Left kidney (tissue), 2 donors: ENCODE measurements around the gene ZNF516. TPM values are rescaled to one million over a fixed set of nuclear protein-coding genes. Genes with fewer than 3 reads are reported as not detected.

Experiments
- DNase-seq: peaks from one replicate; pipeline ENCODE4 v3.0.0-alpha.2; 2013
- polyA plus RNA-seq: library from polyadenylated mRNA; unstranded; fragments of 120-200 nt; gene quantifications from one replicate; pipeline ENCODE4 v1.2.1, GENCODE V29; 2013; ENCODE audit not compliant: insufficient read length

The ZNF516 gene
- polyA plus RNA-seq, 1 donor, result 44.3 TPM

DNA sequence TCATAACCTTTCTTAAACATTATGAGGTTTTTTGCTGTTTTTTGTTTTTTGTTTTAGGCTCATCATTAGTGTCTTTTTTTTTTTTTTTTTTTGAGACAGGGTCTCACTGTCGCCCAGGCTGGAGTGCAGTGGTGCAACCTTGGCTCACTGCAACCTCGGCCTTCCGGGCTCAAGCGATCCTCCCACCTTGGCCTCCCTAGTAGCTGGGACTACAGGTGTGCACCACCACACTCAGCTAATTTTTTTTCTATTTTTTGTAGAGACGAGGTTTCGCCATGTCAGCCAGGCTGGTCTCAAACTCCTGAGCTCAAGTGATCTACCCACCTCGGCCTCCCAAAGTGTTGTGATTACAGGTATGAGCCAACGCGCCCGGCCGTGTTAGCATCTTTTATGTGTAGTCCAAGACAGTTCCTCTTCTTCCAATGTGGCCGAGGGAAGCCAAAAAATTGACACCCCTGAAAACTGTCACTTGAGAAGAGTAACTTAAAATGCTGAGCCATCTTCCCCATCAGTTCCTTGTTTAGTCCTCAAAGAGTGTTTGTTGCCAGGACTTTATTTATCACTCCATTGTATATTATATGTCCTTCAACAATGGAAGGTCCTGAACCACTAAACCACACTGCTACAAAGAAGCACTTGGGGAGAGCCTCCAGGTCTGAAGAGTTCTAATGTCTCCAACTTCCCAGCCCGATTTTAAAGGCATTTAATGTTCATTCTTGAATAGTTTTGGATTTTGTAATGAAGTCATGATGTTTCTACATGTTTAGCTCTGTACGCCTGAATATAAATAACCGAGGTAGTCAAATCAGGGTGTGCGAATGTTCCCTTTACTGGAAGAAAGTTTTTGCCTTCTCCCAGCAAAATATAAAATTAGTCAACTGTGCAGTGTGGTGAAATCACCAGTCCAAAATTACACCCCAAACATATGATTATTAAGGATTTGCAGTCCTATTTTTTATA, 26.4 kb downstream of the ZNF516 start:
- DNase-seq, result no peak

DNA sequence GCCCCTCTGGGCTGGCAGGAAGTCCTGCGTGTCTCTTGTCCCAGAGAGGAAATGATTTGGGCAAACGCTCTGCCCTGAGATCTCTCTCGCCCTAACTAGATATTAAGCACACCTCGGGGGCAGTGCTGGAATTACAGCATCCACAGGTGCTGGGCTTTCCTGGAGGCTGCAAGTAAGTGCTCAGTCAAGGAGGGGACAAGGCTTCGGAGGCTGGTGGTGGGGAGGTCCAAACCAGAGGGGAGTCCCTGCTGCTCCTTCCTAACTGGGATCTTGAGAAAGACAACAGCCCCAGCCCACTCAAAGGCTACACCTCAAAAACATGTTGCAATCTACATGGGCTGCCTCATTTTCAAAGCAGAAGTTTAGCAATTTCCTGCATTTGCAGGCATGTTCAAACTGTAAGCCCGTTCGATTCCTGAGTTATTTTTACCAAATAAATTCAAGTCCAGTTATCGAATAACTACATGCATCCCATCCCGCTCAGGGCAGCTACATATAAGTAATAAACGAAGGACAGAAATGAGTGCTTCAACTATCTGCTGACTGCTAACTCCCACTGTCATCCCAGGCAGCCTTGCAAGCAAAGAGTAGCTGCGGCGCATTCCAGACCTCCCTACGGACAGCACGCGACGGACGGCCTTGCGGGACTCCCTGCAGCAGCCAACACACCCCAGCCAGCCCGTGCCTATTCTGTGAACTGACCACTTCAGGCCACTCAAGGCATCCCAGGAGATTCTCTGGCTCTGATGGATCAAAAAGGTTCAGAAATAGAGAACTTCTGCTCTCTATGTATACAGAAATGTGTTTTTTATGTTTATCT, 27.5 kb downstream of the ZNF516 start:
- no peak for DNase-seq

DNA sequence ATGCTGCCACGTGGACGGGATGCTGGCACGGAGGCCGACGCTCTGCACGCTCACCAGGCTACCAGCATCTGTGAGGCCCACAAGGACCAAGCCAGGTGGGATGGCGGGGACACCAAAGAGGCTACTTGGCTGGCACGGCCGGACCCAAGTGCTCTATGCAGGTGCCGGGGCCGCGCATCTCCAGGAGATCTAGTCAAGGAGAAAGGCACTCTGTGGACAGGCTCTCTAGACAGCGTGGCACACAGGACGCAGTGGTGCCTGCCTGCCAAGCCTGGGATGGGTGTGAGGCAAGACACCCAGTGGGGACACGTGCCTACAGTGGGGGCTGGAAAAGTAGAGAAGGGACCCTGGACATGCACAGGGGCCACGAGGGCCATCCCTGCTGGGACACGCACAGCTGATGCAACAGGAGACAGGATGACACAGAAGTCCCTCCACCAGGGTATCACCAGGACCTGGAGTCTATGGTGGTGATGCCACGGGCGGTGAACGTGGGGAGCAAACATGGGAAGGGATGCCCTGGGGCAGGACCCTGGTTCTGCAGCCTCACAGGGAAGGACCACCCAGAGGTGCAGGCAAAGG, 28.5 kb downstream of the ZNF516 start:
- no peak for DNase-seq

DNA sequence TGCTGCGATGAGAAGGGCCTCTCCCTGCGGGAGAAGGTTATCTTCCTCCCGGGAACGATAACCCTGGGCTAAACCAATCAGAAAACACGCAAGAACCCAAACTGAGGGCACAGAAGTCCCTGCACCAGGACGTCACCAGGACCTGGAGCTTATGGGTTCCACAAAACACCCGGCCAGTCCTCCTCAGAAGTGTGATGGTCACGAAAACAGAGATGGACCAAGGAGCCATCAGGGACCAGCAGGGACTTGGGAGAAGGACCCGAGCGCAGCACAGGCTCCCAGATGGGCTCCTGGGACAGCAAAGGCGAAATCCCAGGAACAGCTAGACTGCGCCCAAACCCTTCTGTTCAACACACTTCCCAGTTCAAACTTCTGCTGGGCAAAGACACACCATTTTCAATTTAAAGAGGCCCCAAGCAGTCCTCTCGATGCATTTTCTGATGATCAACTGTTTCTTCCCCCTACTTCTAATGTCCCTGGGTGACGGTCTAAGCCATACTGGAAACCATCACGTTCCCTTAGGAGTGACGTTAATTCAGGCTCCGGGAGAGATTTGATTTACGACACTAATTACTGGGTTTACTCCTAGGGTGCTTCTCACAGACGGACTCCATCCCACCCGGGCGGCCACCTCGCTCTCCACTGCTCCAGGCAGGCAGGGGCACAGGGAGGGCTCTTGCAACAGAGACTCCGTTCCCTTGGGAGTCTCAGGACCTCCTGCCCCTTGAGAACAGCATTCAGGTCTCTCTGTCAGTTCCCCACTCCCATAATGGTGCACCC, 29.2 kb downstream of the ZNF516 start:
- DNase-seq, result no peak

DNA sequence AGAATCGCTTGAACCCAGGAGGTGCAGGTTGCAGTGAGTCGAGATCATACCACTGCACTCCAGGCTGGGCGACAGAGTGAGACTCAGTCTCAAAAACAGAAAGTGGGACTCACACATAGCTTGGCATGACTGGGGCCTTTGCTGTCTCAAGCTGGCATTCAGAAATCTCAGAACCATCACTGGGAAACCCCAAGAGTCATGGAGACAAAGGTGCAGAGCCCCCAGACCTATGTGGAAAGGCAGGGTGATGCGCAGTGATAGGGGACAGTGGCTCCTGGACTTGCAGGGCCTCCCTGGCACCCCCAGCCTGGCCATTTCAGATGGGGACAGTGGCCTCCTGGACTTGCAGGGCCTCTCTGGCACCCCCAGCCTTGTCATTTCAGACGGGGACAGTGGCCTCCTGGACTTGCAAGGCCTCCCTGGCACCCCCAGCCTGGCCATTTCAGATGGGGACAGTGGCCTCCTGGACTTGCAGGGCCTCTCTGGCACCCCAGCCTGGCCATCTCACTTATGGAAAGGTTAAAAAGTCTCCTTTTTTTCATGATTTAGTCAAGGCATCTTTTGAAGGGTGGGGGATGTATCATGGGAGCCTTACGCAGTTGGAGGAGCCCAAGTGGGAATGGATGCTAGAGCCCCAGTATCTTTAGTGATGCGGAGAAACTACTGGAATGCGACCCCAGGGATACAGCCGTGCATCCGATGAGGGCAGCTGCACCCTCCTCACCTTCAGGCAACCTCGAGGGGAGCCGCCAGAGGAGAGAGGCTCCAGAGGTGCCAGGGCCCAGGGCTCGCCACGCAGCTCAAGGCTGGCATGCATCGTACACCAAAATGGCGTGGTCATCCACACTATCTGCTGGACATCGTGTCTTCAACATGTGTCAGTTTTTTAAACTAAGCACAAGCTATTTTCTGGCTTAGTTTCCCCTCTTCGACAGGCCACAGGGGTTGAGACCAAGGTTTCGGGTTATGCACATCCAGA, 30.5 kb downstream of the ZNF516 start:
- DNase-seq, result no peak

DNA sequence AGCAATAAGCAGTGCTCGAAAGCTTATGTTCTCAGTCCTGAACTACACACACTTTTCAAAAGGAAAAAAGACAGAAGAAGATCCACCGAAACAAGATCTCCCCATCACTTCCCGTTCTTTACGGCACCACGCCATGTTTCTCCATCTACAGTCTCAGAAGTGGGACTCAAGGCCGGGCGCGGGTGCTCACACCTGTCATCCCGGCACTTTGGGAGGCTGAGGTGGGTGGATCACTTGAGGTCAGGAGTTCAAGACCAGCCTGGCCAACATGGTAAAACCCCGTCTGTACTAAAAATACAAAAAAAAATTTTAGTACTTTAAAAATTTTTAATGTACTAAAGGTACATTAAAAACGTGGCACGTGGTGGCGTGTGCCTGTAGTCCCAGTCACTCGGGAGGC, 31.2 kb downstream of the ZNF516 start:
- DNase-seq, result no peak

DNA sequence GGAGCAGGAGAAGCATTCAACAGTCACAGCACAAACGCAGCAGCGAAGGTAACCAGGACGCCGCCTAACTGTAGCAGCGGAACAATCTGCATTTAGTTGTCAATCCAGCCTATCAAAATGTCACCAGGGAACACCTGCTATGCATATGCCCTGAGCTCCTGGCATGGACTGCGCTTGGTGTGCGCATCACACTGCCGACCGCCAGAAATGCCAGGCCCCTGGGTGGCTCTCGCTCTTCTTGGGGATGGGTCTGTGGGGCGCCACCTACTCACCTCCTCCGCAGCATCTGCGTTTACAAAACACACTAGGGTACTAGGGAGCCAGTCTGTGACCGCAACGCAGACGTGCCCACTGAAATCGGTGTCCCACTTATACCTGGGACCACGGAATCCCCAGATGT, 31.7 kb downstream of the ZNF516 start:
- DNase-seq, result no peak

DNA sequence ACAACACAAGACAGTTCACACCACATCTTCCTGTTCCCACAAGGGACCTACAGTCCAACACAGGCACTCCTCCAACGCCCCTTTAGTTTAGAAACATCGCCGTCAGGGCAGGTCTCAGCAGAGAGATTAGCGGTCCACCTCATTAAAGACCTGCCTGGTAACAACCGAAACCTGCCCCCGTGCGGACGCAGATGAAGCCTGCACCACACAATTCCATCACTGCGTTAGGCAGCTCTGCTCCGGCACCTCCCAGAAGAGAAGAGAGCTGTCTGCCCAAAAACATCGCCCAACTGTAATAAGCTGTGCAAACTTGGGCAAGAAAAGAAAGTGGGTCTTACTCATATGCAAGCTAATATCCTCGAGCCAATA, 32.7 kb downstream of the ZNF516 start:
- no peak for DNase-seq

DNA sequence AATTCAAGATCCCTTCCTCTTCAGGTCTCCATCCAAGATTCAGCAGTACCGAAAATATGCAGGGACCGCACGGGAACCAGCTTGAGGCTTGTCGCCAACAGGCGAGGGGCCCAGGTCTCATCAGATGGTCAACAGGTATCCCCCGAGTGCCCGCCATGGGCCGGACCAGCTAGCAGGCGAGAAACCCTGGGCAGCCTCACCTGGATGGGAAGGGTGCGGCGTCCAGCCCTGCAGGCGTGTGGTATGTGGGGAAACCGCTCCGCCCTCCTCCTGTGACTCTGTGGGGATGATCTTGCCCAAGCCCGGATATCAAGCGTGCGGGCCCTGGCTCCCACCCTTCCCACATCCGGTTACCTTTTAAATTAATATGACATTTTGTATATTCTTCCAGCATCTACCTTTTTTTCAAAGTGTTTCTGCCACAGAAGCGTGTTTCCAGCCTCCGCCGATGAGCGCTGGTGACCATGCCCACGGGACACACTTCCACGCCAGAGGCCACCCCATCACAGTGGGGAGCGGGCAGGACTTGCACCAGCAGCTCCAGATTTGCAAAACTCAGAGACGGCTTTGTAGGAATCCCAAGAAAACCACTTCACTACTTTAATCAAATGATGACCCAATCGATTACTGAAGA, 33.2 kb downstream of the ZNF516 start:
- DNase-seq, result no peak

DNA sequence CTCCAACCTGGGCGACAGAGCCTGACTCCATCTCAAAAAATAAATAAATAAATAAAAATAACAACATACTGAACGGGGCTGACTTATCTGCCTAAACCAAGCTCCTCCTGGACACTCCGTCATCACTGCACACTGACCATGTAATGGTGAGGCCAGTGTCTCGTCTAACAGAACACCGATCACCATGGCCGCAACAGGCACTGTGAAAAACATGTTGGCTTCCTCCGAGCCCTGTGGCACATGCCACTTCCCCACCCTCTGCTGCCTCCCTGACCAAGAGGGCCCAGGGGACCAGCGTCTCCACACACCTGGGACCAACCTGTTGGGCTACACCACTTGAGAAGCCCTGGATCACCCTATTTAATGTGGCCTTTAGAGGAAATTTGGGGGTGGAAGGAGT, 33.9 kb downstream of the ZNF516 start:
- no peak for DNase-seq

DNA sequence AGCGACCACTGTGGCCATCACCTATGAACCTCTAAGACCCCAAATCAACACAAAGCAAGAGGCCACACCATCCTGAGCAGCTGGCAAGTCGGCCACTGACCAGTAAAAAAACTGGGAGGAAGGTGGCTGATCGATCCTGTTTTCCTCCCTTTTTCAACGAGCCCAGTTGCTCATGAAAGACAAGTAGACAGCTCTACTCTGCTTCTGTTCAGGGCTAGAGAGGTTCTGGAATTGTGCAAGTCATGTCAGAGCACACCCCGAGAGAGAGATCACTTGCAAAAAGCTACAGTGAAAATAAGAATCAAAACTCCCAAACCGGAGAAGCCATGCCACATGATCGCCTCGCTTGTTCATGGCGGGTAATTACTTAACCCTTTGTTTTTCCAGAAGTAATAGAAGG, 34.6 kb downstream of the ZNF516 start:
- DNase-seq, result no peak

DNA sequence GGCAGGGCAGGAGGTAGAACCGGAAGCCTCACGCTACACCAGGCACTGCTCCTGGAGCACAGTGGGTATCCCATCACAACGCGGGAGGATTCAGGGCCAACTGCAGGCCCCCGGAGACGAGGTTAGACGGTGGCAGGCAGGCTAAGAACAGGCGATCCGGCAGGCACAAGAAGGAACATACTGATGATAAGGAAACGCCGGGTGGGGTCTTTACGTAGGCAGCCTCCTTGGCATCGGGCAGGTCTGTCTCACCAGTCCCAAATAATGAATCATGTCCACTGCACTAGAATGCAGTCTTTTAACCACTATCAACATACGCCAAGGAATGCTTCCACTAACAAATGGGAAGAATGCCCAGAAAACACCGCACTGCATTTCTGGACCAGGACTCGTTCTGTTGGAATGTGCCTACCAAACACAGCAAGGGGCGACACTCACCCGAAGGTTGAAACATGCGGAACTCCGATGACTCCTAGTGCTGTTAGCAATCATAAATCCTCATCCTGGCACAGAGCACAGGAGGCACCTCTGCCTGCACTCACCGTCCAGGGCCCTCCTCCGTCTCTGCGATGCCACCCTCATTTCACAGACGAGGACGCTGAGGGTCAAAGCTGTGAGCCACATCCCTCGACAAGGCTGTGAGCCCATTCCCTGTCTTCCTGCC, 35.2 kb downstream of the ZNF516 start:
- DNase-seq, result no peak

DNA sequence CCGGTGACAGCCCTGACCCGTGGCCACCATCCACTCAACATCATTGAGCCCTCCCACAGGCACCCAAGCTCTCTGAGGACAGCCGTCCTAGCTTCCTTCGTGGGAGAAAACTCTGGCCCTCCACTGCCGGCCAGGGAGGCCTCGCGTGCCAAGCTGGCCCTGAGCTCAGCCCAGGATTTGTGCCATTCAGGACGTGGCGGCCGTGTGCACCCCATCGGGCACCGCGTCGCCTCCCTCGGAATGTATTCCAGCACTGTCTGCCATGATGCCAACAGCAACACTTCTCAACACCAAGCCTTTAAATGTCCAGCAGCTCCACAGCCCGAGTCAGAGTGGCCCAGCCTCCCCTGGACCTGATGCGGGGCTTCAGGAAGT, 35.7 kb downstream of the ZNF516 start:
- no peak for DNase-seq

DNA sequence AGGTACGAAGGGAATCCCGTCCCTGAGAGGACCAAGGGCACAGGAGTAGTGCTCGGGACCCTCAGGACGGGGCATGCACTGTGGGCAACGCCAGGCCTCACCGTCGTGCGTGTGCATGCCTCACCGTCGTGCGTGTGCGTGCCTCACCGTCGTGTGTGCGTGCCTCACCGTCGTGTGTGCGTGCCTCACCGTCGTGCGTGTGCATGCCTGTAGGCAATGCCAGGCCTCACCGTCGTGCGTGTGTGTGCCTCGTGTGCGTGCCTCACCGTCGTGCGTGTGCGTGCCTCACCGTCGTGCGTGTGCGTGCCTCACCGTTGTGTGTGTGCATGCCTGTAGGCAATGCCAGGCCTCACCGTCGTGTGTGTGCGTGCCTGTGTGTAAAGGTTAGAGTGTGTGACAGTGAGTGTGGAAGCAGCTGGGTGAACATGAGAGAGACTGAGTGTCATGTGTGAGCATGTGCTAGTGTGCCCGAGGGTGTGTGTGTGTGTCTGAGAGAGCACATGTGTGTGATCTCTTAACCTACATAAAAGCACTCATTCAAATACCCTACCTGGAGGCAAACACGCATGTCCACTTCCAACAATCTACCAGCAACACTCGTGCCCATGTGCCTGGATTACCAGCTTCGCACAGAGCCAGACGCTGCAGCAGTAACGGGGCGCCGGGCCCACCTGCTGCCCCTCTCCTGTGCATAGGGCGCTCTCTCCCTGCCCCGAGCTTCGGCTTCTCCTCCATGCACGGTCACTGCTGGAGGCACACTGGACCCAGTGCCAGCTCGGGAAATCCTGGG, 36.3 kb downstream of the ZNF516 start:
- no peak for DNase-seq

DNA sequence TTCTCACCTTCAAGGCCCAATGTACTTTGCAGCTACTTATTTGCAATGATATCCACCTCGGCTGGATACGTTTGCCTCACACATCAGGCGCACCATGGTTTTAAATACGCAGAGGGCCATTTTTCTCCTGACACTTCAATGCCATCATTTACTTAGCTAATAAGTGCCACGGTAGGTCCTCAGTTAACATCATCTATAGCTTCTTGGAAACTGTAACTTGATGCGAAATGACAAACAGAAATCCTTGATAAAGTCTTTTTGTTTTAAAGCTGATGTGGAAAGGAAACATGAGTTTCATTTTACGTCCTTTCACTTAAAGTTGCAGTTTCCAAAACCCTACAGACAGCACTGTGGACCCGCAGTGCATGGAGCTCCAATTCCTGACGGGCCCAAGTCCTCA, 37.1 kb downstream of the ZNF516 start:
- DNase-seq, result no peak

DNA sequence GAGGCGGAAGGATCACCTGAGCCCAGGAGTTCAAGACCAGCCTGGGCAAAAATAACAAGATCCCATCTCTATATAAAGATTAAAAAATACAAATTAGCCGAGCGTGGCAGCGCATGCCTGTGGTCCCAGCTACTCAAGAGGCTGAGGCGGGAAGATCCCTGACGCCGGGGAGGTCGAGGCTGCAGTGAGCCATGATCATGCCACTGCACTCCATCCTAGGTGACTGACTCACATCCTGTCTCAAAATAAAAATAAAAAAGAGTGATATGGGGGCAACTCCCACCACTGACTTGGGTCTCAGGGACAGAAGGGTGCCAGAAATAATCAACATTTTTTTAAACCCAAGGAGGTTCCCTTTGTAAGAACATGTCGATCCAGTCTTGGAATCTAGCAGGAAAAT, 37.6 kb downstream of the ZNF516 start:
- no peak for DNase-seq

DNA sequence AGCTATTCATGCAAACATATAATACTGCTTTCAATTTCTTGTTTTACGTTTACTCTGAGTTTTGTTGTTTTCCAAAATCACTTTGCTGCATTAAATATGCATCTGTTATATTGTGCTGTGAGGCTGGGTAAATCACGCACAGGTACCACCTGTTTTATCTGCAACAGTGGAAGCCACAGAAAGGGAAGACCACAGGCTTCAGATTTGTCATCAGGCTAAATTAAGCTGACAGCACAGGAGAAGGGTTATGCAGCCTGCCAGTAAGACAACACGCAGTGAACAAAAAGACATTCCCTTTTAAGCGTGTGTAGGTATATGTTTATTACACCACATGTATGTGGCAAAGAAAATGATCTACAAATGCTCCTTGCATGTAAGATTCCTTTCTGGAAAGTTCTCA, 38.2 kb downstream of the ZNF516 start:
- DNase-seq, result no peak

DNA sequence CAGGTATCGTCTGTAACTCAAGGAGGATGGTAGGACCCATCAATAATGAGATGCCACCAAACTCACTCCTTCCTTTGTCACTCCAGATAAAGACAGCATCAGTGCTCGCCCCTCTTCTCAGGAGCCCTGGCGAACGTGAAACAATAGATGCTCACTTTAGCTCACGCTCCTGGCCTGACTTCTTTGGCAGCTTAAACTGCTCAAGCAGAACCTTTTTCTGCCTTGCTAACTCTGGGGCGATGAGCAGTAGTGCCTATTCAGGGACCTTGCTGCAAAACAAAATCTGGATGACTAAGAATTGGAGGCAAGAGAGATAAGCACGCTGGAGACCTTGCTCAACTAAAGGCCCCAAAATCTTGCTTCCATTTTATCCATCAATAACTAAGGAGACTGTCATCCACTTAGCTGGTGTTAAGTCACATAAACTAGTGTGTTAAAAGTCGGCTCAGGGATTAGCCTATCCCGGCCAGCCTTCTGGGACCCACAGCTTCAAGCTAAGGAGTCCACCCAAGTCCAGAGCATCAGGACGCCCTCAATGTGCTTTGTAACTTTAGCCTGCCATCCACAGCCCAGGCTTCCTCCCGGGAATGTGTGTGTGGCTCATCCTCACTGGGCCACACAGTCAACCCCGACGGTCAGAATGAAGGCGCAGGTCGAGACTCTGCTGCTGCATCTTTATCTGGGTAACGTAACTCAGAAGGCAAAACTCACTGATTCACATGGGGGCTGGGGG, 38.9 kb downstream of the ZNF516 start:
- no peak for DNase-seq
